H1 (cell line): ENCODE data around the gene SLC7A8. TPM values are rescaled to one million over a fixed set of nuclear protein-coding genes. Genes with fewer than 3 reads are reported as not detected.

Source experiments
- CTCF ChIA-PET: fragments of 300-600 bp; sonication (Branson Sonifier 250); formaldehyde crosslinking; loops from one replicate; lab custom pipeline; 2021; ENCODE audit not compliant: partially characterized antibody; lab: Charles Lee
- POLR2A ChIA-PET: fragments of 300-600 bp; sonication (Branson Sonifier 250); formaldehyde crosslinking; loops from one replicate; lab custom pipeline; 2021; ENCODE audit warnings: inconsistent platforms; ENCODE audit not compliant: partially characterized antibody; lab: Charles Lee
- DNase-seq, 2 experiments: peaks; one replicate each; pipeline versions ENCODE4 v3.0.0 to v3.0.0-alpha.2; 2010 to 2022; ENCODE audit warnings: low spot score in 2 of 2, low read depth in 1 of 2, mixed read lengths in 1 of 2
- FAIRE-seq: peaks from 2 replicates; lab custom pipeline; 2011; peaks lifted over from hg19 to GRCh38; lab: Jason Lieb, UNC
- H2AFZ ChIP-seq: 2 replicates; pipeline ENCODE4 v1.8.1; 2012; ENCODE audit warnings: low read length, inconsistent platforms
- H2AK5ac ChIP-seq: 2 replicates; pipeline ENCODE4 v1.6.1; 2013; ENCODE audit warnings: low read depth, low read length
- H2BK120ac ChIP-seq: replicated peaks from 2 replicates; pipeline ENCODE3; 2013; ENCODE audit warnings: low read depth, low read length, inconsistent platforms
- H2BK12ac ChIP-seq: 2 replicates; pipeline ENCODE4 v1.6.1; 2013; ENCODE audit warnings: low read depth, low read length
- H2BK15ac ChIP-seq: 2 replicates; pipeline ENCODE4 v1.6.1; 2013; ENCODE audit warnings: low read length
- H2BK20ac ChIP-seq: 2 replicates; pipeline ENCODE4 v1.6.1; 2013; ENCODE audit warnings: low read length
- H2BK5ac ChIP-seq: 2 replicates; pipeline ENCODE4 v1.6.1; 2013; ENCODE audit warnings: low read depth, low read length
- H3K14ac ChIP-seq: 2 replicates; pipeline ENCODE4 v1.6.1; 2013; ENCODE audit warnings: inconsistent platforms; ENCODE audit not compliant: insufficient read length
- H3K18ac ChIP-seq: 2 replicates; pipeline ENCODE4 v1.6.1; 2013; ENCODE audit warnings: low read length; ENCODE audit errors: extremely low read depth
- H3K23ac ChIP-seq: 2 replicates; pipeline ENCODE4 v1.6.1; 2013; ENCODE audit warnings: inconsistent platforms; ENCODE audit not compliant: insufficient read length
- H3K23me2 ChIP-seq: 2 replicates; pipeline ENCODE4 v1.6.1; 2013; ENCODE audit warnings: low read depth, low read length
- H3K27ac ChIP-seq: 2 replicates; pipeline ENCODE4 v1.6.1; 2011; ENCODE audit warnings: low read depth, low read length, inconsistent platforms
- H3K27me3 ChIP-seq, 4 experiments: replicated peaks in 1 of 4; 1 replicate in 1 of 4; 2 replicates in 3 of 4; pipeline versions ENCODE4 v1.6.1 to v1.8.1; 2011 to 2013; ENCODE audit warnings: low read length in 3 of 4, mild to moderate bottlenecking in 3 of 4, inconsistent platforms in 2 of 4, mixed read lengths in 2 of 4, moderate library complexity in 1 of 4; ENCODE audit not compliant: control insufficient read depth in 3 of 4, insufficient read depth in 3 of 4; ENCODE audit errors: extremely low read depth in 1 of 4
- H3K36me3 ChIP-seq, 4 experiments: 2 replicates each; pipeline versions ENCODE4 v1.6.1 to v1.8.1; 2011 to 2013; ENCODE audit warnings: mild to moderate bottlenecking in 4 of 4, low read length in 3 of 4, moderate library complexity in 2 of 4, control low read depth in 1 of 4, inconsistent platforms in 1 of 4; ENCODE audit not compliant: insufficient read depth in 4 of 4, control insufficient read depth in 2 of 4
- H3K4ac ChIP-seq: replicated peaks from 2 replicates; pipeline ENCODE3; 2013; ENCODE audit warnings: low read length, low read depth, mixed read lengths, inconsistent platforms; ENCODE audit not compliant: insufficient read length
- H3K4me1 ChIP-seq, 4 experiments: replicated peaks in 1 of 4; 1 replicate in 1 of 4; 2 replicates in 3 of 4; pipeline versions ENCODE4 v1.6.1 to v1.8.1; 2011 to 2013; ENCODE audit warnings: low read length in 3 of 4, inconsistent platforms in 2 of 4, mixed read lengths in 1 of 4; ENCODE audit not compliant: insufficient read depth in 4 of 4, control insufficient read depth in 3 of 4
- H3K4me2 ChIP-seq, 2 experiments: 2 replicates each; pipeline versions ENCODE4 v1.6.1 to v1.8.1; 2011 to 2013; ENCODE audit warnings: low read depth in 2 of 2, low read length in 2 of 2, control low read depth in 1 of 2, inconsistent platforms in 1 of 2, mild to moderate bottlenecking in 1 of 2; ENCODE audit not compliant: insufficient read depth in 1 of 2
- H3K4me3 ChIP-seq, 4 experiments: fragments of 200-600, 300-600 bp in 1 of 4; sonication (generic), shearing (Covaris generic), sonication (Bioruptor Twin) in 1 of 4; 2 replicates each; pipeline versions ENCODE4 v1.5.1 to v1.8.1; 2011 to 2016; ENCODE audit warnings: low read length in 4 of 4, low read depth in 3 of 4, control low read depth in 2 of 4, inconsistent platforms in 2 of 4, mild to moderate bottlenecking in 2 of 4, mixed read lengths in 1 of 4, moderate library complexity in 1 of 4; ENCODE audit not compliant: insufficient read depth in 2 of 4; ENCODE audit errors: extremely low read depth in 1 of 4
- H3K56ac ChIP-seq: replicated peaks from 2 replicates; pipeline ENCODE3; 2013; ENCODE audit warnings: low read depth, mild to moderate bottlenecking, mixed read lengths, low read length, inconsistent platforms; ENCODE audit not compliant: insufficient read length
- H3K79me1 ChIP-seq: 2 replicates; pipeline ENCODE4 v1.6.1; 2013; ENCODE audit warnings: low read depth, low read length, control low read depth
- H3K79me2 ChIP-seq, 2 experiments: 2 replicates each; pipeline versions ENCODE4 v1.6.1 to v1.8.1; 2012 to 2013; ENCODE audit warnings: low read length in 2 of 2, mild to moderate bottlenecking in 2 of 2, inconsistent platforms in 1 of 2; ENCODE audit not compliant: insufficient read depth in 2 of 2, control insufficient read depth in 1 of 2
- H3K9ac ChIP-seq, 4 experiments: replicated peaks in 1 of 4; 1 replicate in 1 of 4; 2 replicates in 3 of 4; pipeline versions ENCODE4 v1.6.1 to v1.8.1; 2011 to 2013; ENCODE audit warnings: low read depth in 3 of 4, low read length in 3 of 4, control low read depth in 2 of 4, mild to moderate bottlenecking in 2 of 4, moderate library complexity in 2 of 4, inconsistent platforms in 1 of 4; ENCODE audit errors: extremely low read depth in 1 of 4
- H3K9me3 ChIP-seq, 2 experiments: 2 replicates each; pipeline versions ENCODE4 v1.6.1 to v1.8.1; 2012 to 2013; ENCODE audit warnings: mild to moderate bottlenecking in 2 of 2, moderate library complexity in 2 of 2, control low read depth in 1 of 2, inconsistent platforms in 1 of 2, low read depth in 1 of 2, low read length in 1 of 2, mixed read lengths in 1 of 2; ENCODE audit not compliant: insufficient read depth in 2 of 2
- H4K20me1 ChIP-seq, 2 experiments: replicated peaks in 1 of 2; 2 replicates each; pipeline versions ENCODE3 to v1.8.1; 2011 to 2013; ENCODE audit warnings: inconsistent platforms in 2 of 2, low read length in 2 of 2, mild to moderate bottlenecking in 1 of 2; ENCODE audit not compliant: insufficient read depth in 2 of 2, control insufficient read depth in 1 of 2
- H4K5ac ChIP-seq: 2 replicates; pipeline ENCODE4 v1.6.1; 2013; ENCODE audit warnings: low read length, low read depth, mixed read lengths, inconsistent platforms; ENCODE audit not compliant: insufficient read length
- H4K8ac ChIP-seq: 2 replicates; pipeline ENCODE4 v1.8.0; 2013; ENCODE audit warnings: mild to moderate bottlenecking, moderate library complexity, low read length, inconsistent platforms; ENCODE audit not compliant: insufficient read depth; ENCODE audit errors: extremely low read depth
- H4K91ac ChIP-seq: replicated peaks from 2 replicates; pipeline ENCODE3; 2013; ENCODE audit warnings: low read length, mixed read lengths, inconsistent platforms; ENCODE audit not compliant: insufficient read length
- EGR1 ChIP-seq: IDR thresholded peaks from 2 replicates; pipeline ENCODE4 v1.6.1; 2011; ENCODE audit warnings: low read depth, low read length, borderline replicate concordance
- RNF2 ChIP-seq: fragments of 200-900, 300-1000 bp; sonication (generic); IDR thresholded peaks from 2 replicates; pipeline ENCODE4 v1.7.1; 2016; ENCODE audit warnings: borderline replicate concordance, low read depth, mild to moderate bottlenecking, antibody characterized with exemption, low read length; ENCODE audit not compliant: poor library complexity, severe bottlenecking; ENCODE audit errors: missing control alignments
- SIN3A ChIP-seq, 2 experiments: IDR thresholded peaks in 1 of 2; conservative IDR thresholded peaks in 1 of 2; 2 replicates each; pipeline ENCODE4 v1.6.1; 2011 to 2012; ENCODE audit warnings: low read length in 2 of 2, improper control_type of control experiment in 1 of 2, low read depth in 1 of 2, mild to moderate bottlenecking in 1 of 2
- SP2 ChIP-seq: IDR thresholded peaks from 2 replicates; pipeline ENCODE4 v1.6.1; 2012; ENCODE audit warnings: mild to moderate bottlenecking, low read length, inconsistent platforms
- SUZ12 ChIP-seq: fragments of 200-600 bp; sonication (generic); IDR thresholded peaks from 2 replicates; pipeline ENCODE4 v1.6.1; 2012; ENCODE audit warnings: mild to moderate bottlenecking, inconsistent platforms, low read length, moderate library complexity, mixed read lengths
- WGBS, 2 experiments: shearing (Covaris generic) in 1 of 2; methylation state at CpG; one replicate each; pipeline versions ENCODE4 v1.1.6 to v1.1.7; 2013 to 2015; ENCODE audit warnings: low lambda C conversion rate in 2 of 2, mixed read lengths in 2 of 2, inconsistent platforms in 1 of 2, low coverage in 1 of 2, missing lambda C conversion rate in 1 of 2; ENCODE audit not compliant: insufficient replicate concordance in 2 of 2, insufficient coverage in 1 of 2, insufficient read length in 1 of 2; ENCODE audit errors: extremely low coverage in 1 of 2, missing lambda C conversion rate in 1 of 2; 5-methylcytosine and 5-hydroxymethylcytosine counted together
- polyA plus RNA-seq, 7 experiments: library from polyadenylated mRNA; depleted of rRNA in 3 of 7; stranded (reverse) in 5 of 7; unstranded in 2 of 7; fragments of >200 nt in 5 of 7; fragments of 200-250 nt in 2 of 7; gene quantifications; 1 replicate in 5 of 7; 2 replicates in 1 of 7; 4 replicates in 1 of 7; pipeline versions ENCODE4 v1.2.1 to v1.2.3, GENCODE V29; 2011 to 2013; ENCODE audit warnings: missing spikeins in 2 of 7, mixed read lengths in 2 of 7
- total RNA-seq: library from RNA; stranded (reverse); fragmentation: NEBNext Ultra II Directional; extraction: Animal tissue kit (Norgen Biotek cat#: 25700); gene quantifications from 2 replicates; pipeline ENCODE4 v1.2.1, GENCODE V29; 2021
- TF ChIP-seq, protein P1 (sequence below), 3 experiments: IDR thresholded peaks; 1 replicate in 2 of 3; 2 replicates in 1 of 3; pipeline versions ENCODE4 v1.5.1 to v1.6.1; 2011; ENCODE audit warnings: low read length in 3 of 3, mild to moderate bottlenecking in 3 of 3, inconsistent platforms in 2 of 3, low read depth in 1 of 3, moderate library complexity in 1 of 3; ENCODE audit not compliant: insufficient read depth in 1 of 3; ENCODE audit errors: control extremely low read depth in 1 of 3

SLC7A8 gene
- total and polyA plus RNA-seq, 2 of the 8 experiments (the other 6 are each of a cell fraction or from before 2014, with no cell fraction given), result 182 to 204 TPM

DNA sequence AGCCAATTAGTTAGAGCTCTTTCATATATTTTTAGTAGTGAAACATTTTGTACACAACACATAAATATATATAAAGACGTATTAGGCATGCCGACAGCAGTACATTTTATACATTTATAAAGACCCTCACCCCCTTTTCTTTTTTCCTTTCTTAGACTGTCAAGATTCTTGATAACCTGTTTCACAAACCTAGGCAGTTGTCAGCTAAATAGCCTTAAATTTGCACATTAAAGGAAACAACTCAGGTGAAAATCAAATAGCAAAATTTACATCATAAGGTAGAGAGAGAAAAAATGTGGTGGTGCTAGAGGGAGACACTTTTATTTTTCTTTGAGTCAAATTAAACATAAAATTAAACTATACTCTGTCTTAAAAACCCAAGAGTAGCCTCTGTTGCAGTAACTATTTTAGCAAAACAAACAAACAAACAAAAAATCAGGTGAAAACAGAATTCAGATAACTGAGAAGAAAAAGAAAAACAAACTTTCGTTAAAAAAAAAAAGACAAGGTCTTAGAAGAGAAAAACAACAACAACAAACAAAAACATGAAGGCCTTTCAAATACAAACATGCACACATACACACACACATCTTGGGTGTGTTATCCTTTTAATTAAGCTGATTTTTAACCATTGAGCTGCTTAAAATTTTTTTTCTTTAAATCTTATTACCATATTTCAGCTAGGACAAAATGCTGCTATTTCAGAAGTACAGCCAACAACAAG lies 23.1 kb upstream of the SLC7A8 start:
- Histone ChIP-seq H2BK12ac (peak overlapping the region; percentile 20; the same call in 1 of the 2 replicates), H2AFZ (no peak overlapping the region), H3K27me3 (no peaks in the 10 kb centered on the region), H3K9ac (no peak overlapping the region), H3K79me1 (no peaks in the 10 kb centered on the region), H4K8ac (no peak overlapping the region), H3K9me3 (no peaks in the 10 kb centered on the region), H4K91ac (no peak overlapping the region), H2AK5ac (no peak overlapping the region), H4K20me1 (no peaks in the 10 kb centered on the region), H2BK5ac (peak overlapping the region; percentile 89; the same call in 1 of the 2 replicates), H3K27ac (peak overlapping the region; percentile 45), H3K14ac (no peak overlapping the region), H4K5ac (no peak overlapping the region), H3K4me3 (peak overlapping the region in 2 of 4 experiments; percentile 7 to 54; a peak in 3 of 8 replicates), H3K23ac (no peak overlapping the region), H3K18ac (no peak overlapping the region; the same call in 1 of the 2 replicates), H3K56ac (no peak overlapping the region), H3K23me2 (no peaks in the 10 kb centered on the region; the same call in 1 of the 2 replicates), H3K4me1 (peaks cover 0 to 13% (median 4%) of the 10 kb centered on the region in 4 experiments; a peak in 4 of 7 replicates), H2BK20ac (no peak overlapping the region), H3K4me2 (peak overlapping the region; percentile 59 to 61), H2BK15ac (no peak overlapping the region), H3K4ac (no peak overlapping the region), H3K79me2 (no peaks in the 10 kb centered on the region), H3K36me3 (no peaks in the 10 kb centered on the region), H2BK120ac (no peak overlapping the region)
- DNase-seq (no peak), FAIRE-seq (no peak)
- ChIA-PET CTCF (interaction anchor here (0.8 to 3.7 kb wide), 11 partner anchors 11 to 95 kb away, joined by 3 to 15 read pairs (median 3); partner anchors contain the start of gene SLC7A8), POLR2A (interaction anchor here (1.0 to 3.1 kb wide), 6 partner anchors 8 to 148 kb away, joined by 3 to 13 read pairs (median 6); partner anchors contain the start of gene RNF212B)
- 13% methylated on average over 3 of the region's 3 CpGs; no CpG with 5 or more reads in 1 of the 2 experiments for WGBS, 2 experiments
- TF ChIP-seq, protein P1, sequence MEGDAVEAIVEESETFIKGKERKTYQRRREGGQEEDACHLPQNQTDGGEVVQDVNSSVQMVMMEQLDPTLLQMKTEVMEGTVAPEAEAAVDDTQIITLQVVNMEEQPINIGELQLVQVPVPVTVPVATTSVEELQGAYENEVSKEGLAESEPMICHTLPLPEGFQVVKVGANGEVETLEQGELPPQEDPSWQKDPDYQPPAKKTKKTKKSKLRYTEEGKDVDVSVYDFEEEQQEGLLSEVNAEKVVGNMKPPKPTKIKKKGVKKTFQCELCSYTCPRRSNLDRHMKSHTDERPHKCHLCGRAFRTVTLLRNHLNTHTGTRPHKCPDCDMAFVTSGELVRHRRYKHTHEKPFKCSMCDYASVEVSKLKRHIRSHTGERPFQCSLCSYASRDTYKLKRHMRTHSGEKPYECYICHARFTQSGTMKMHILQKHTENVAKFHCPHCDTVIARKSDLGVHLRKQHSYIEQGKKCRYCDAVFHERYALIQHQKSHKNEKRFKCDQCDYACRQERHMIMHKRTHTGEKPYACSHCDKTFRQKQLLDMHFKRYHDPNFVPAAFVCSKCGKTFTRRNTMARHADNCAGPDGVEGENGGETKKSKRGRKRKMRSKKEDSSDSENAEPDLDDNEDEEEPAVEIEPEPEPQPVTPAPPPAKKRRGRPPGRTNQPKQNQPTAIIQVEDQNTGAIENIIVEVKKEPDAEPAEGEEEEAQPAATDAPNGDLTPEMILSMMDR (IDR thresholded peaks at IDR 0.05; ENCODE audit: control extremely low read depth in 1 of 3, insufficient read depth in 1 of 3, low read depth in 1 of 3, low read length in 3 of 3), result no peak
- TF ChIP-seq SUZ12, result no peak
- no peak for TF ChIP-seq RNF2
- no peak for TF ChIP-seq EGR1
- TF ChIP-seq SP2, result no peak
- TF ChIP-seq SIN3A (conservative IDR thresholded peaks at IDR 0.05 in 1 of 2, IDR thresholded peaks at IDR 0.05 in 1 of 2; ENCODE audit: low read depth in 1 of 2, low read length in 2 of 2), result peak in 1 of 2 experiments; percentile 22; a peak in 1 of 4 replicates
